PC-9 (cell line): ENCODE data around the gene CCDC85B. TPM values are rescaled to one million over a fixed set of nuclear protein-coding genes. Genes with fewer than 3 reads are reported as not detected.

Source experiments
- BruUV-seq: library from RNA; stranded (reverse); fragments of 400-500 nt; replicated peaks from 2 replicates; lab custom pipeline; 2021; lab: Mats Ljungman, UMichigan
- CTCF ChIA-PET: fragments of 300-600 bp; sonication (Branson Sonifier 250); formaldehyde crosslinking; loops from one replicate; lab custom pipeline; 2022; ENCODE audit warnings: antibody characterized with exemption; lab: Charles Lee
- POLR2A ChIA-PET: fragments of 300-600 bp; sonication (Branson Sonifier 250); formaldehyde crosslinking; loops from one replicate; lab custom pipeline; 2022; ENCODE audit warnings: antibody characterized with exemption; ENCODE audit not compliant: unreplicated experiment; lab: Charles Lee
- DNase-seq, 2 experiments: peaks; one replicate each; pipeline versions ENCODE4 v3.0.0 to v3.0.0-alpha.2; 2015 to 2022; ENCODE audit warnings: mixed read lengths in 1 of 2
- H2AFZ ChIP-seq: fragments of 200-600 bp; sonication (generic); 2 replicates; pipeline ENCODE4 v1.8.1; 2017; ENCODE audit warnings: antibody characterized with exemption
- H3F3A ChIP-seq: fragments of 200-600 bp; sonication (generic); 2 replicates; pipeline ENCODE4 v1.8.1; 2017; ENCODE audit warnings: antibody characterized with exemption, mild to moderate bottlenecking, low read depth; ENCODE audit not compliant: insufficient read depth
- H3K27ac ChIP-seq: fragments of 200-600 bp; sonication (generic); 2 replicates; pipeline ENCODE4 v1.6.1; 2016; ENCODE audit warnings: mixed run types
- H3K27me3 ChIP-seq: fragments of 200-600 bp; sonication (generic); 2 replicates; pipeline ENCODE4 v1.6.1; 2016; ENCODE audit warnings: low read depth, mixed run types; ENCODE audit not compliant: insufficient read depth
- H3K36me3 ChIP-seq: fragments of 200-600 bp; sonication (generic); 2 replicates; pipeline ENCODE4 v1.6.1; 2016; ENCODE audit warnings: low read depth, mixed run types
- H3K4me1 ChIP-seq: fragments of 200-600 bp; sonication (generic); replicated peaks from 2 replicates; pipeline ENCODE4 v1.6.1; 2016; ENCODE audit warnings: mixed run types; ENCODE audit not compliant: insufficient read depth
- H3K4me2 ChIP-seq: fragments of 200-600 bp; sonication (generic); 2 replicates; pipeline ENCODE4 v1.6.1; 2017; ENCODE audit warnings: mixed run types
- H3K4me3 ChIP-seq: fragments of 200-600 bp; sonication (generic); 2 replicates; pipeline ENCODE4 v1.6.1; 2016; ENCODE audit warnings: mixed run types
- H3K79me2 ChIP-seq: fragments of 200-600 bp; sonication (generic); 2 replicates; pipeline ENCODE4 v1.6.1; 2017; ENCODE audit warnings: low read depth, mixed run types
- H3K9me2 ChIP-seq: fragments of 200-600 bp; sonication (generic); 2 replicates; pipeline ENCODE4 v1.8.1; 2017; ENCODE audit warnings: mild to moderate bottlenecking; ENCODE audit not compliant: insufficient read depth
- H3K9me3 ChIP-seq: fragments of 200-600 bp; sonication (generic); 2 replicates; pipeline ENCODE4 v1.8.1; 2016; ENCODE audit warnings: low read depth; ENCODE audit not compliant: insufficient read depth
- H4K20me1 ChIP-seq: fragments of 200-600 bp; sonication (generic); 2 replicates; pipeline ENCODE4 v1.8.1; 2017; ENCODE audit not compliant: insufficient read depth
- EZH2 ChIP-seq: fragments of 200-600 bp; sonication (generic); IDR thresholded peaks from 2 replicates; pipeline ENCODE4 v1.8.0; 2017; ENCODE audit warnings: antibody characterized with exemption, low read depth
- intact Hi-C: fragments of 100-400 bp; cut with micrococcal nuclease; formaldehyde crosslinking; loops from one replicate; pipeline ENCODE4 v1.10.0; 2022; ENCODE audit not compliant: unreplicated experiment
- total RNA-seq: library from RNA; stranded (reverse); gene quantifications from 2 replicates; pipeline ENCODE4 v1.2.3, GENCODE V29; 2021
- TF ChIP-seq, protein P1 (sequence below): fragments of 200-600 bp; sonication (generic); conservative IDR thresholded peaks from 2 replicates; pipeline ENCODE4 v1.6.1; 2017; ENCODE audit warnings: mixed run types, antibody characterized with exemption, mild to moderate bottlenecking, moderate library complexity

CCDC85B gene
- total RNA-seq, 1 experiment from 2014 or later = 45.0 TPM

DNA sequence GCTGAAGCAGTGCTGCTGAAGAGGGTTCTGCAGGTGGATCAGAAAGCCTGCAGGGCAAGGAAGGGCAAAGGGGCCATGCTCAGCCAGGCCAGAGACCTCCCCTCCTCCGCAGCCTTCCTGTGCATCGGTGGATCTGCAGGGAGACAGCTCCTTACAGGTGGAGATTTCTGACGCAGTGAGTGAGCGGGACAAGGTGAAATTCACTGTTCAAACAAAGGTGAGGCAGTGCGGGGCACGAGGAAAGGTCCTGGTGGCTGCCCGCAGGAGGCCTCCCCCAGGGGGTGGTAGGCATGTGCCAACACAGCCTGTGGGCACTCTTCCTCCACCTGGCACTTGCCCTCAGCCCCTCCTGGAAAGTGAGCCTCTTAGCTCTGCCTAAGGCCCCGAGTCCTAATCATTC lies 41.1 kb upstream of the CCDC85B start:
- peaks cover 8% of the 10 kb centered on the region for H3K36me3 ChIP-seq
- intact Hi-C loops = no loop called here
- peaks cover 10% of the 10 kb centered on the region for H3K79me2 ChIP-seq
- no peaks in the 10 kb centered on the region for H3K9me2 ChIP-seq
- POLR2A ChIA-PET = no interaction called here
- H3K9me3 ChIP-seq = no peaks in the 10 kb centered on the region
- no TSS peak for BruUV-seq
- TF ChIP-seq EZH2 = no peak
- TF ChIP-seq, protein P1, sequence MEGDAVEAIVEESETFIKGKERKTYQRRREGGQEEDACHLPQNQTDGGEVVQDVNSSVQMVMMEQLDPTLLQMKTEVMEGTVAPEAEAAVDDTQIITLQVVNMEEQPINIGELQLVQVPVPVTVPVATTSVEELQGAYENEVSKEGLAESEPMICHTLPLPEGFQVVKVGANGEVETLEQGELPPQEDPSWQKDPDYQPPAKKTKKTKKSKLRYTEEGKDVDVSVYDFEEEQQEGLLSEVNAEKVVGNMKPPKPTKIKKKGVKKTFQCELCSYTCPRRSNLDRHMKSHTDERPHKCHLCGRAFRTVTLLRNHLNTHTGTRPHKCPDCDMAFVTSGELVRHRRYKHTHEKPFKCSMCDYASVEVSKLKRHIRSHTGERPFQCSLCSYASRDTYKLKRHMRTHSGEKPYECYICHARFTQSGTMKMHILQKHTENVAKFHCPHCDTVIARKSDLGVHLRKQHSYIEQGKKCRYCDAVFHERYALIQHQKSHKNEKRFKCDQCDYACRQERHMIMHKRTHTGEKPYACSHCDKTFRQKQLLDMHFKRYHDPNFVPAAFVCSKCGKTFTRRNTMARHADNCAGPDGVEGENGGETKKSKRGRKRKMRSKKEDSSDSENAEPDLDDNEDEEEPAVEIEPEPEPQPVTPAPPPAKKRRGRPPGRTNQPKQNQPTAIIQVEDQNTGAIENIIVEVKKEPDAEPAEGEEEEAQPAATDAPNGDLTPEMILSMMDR = no peak
- H3K4me2 ChIP-seq = no peak overlapping the region
- CTCF ChIA-PET = interaction anchor here (1.1 kb wide), 1 partner anchor 25 kb away, joined by 3 read pairs; no protein-coding TSS in a partner anchor
- H3K27me3 ChIP-seq = no peaks in the 10 kb centered on the region
- H3F3A ChIP-seq = peaks cover 43% of the 10 kb centered on the region
- no peak overlapping the region for H3K4me3 ChIP-seq
- H4K20me1 ChIP-seq = peaks cover 15% of the 10 kb centered on the region
- no peaks in the 10 kb centered on the region for H3K4me1 ChIP-seq
- peak; percentile 31 to 34 for DNase-seq
- no peak overlapping the region for H2AFZ ChIP-seq
- no peak overlapping the region for H3K27ac ChIP-seq

DNA sequence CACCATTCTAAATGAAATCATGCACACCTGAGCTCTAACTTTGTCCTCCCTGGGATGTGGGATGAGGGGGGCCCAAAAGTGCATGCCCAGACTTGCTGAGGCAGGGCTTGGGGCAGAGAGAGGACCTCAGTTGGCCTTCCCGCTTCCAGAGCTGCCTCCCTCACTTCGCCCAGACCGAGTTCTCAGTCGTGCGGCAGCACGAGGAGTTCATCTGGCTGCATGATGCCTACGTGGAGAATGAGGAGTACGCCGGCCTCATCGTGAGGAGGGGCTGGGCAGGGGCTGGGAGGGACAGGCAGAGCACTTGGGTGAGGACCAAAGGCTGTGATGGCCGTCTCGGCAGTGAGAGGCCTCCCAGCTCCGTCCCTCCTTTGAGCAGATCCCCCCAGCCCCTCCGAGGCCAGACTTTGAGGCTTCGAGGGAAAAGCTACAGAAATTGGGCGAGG lies 40.7 kb upstream of the CCDC85B start:
- Histone ChIP-seq H3K36me3 (peaks cover 13% of the 10 kb centered on the region), H3K4me2 (no peak overlapping the region), H4K20me1 (peaks cover 20% of the 10 kb centered on the region), H3K9me3 (no peaks in the 10 kb centered on the region), H3K27me3 (no peaks in the 10 kb centered on the region), H3K4me1 (no peaks in the 10 kb centered on the region), H3K4me3 (no peak overlapping the region), H2AFZ (no peak overlapping the region), H3K9me2 (no peaks in the 10 kb centered on the region), H3K27ac (no peak overlapping the region), H3F3A (peaks cover 47% of the 10 kb centered on the region), H3K79me2 (peaks cover 14% of the 10 kb centered on the region)
- intact Hi-C loops = no loop called here
- no peak for TF ChIP-seq EZH2
- TF ChIP-seq, protein P1 = no peak
- DNase-seq = no peak
- POLR2A ChIA-PET = no interaction called here
- CTCF ChIA-PET = no interaction called here
- no TSS peak for BruUV-seq

DNA sequence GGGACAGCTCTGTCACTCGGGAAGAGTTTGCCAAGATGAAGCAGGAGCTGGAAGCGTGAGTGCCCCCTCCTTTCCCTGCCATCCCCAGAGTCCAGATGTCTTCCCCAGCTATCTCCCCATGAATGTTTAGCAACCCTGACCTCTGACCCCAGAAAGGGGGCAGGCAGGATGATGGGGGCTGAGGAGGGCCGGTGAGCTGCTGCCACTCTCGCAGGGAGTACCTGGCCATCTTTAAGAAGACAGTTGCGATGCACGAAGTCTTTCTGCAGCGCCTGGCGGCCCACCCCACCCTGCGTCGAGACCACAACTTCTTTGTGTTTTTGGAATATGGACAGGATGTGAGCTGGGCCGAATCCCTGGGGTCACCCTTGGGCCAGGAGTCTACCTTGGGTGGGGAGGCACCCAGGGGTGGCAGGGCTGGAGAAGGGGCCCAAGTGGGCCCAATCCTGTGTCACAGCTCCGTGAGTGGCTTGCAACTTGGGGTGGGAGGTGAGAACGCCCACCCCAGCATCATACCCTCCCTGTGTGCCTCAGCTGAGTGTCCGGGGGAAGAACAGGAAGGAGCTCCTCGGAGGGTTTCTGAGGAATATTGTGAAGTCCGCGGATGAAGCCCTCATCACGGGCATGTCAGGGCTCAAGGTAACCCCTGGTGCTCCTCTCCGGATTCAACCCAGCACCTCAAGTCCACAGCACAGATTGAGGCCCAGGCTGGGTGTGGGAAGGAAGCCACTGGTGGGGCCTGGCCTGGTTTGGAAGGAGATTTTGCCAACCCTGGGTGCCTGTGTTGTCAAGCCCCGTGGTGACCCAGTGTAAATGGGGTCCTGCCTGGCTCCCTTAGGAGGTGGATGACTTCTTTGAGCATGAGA lies 40.0 kb upstream of the CCDC85B start:
- peaks cover 54% of the 10 kb centered on the region for H3F3A ChIP-seq
- H3K4me1 ChIP-seq = no peaks in the 10 kb centered on the region
- TF ChIP-seq EZH2 = no peak
- TF ChIP-seq, protein P1 = no peak
- peaks cover 21% of the 10 kb centered on the region for H3K79me2 ChIP-seq
- H3K9me2 ChIP-seq = no peaks in the 10 kb centered on the region
- intact Hi-C loops = no loop called here
- peaks cover 17% of the 10 kb centered on the region for H3K36me3 ChIP-seq
- no peak overlapping the region for H3K4me3 ChIP-seq
- peak in 1 of 2 experiments; percentile 35 for DNase-seq
- ChIA-PET CTCF (no interaction called here), POLR2A (interaction anchor here (0.6 kb wide), 1 partner anchor 325 kb away, joined by 14 read pairs; the partner anchor contains the start of gene SCYL1)
- no peaks in the 10 kb centered on the region for H3K9me3 ChIP-seq
- BruUV-seq = no TSS peak
- no peak overlapping the region for H3K4me2 ChIP-seq
- H3K27me3 ChIP-seq = no peaks in the 10 kb centered on the region
- peaks cover 26% of the 10 kb centered on the region for H4K20me1 ChIP-seq
- H2AFZ ChIP-seq = no peak overlapping the region
- H3K27ac ChIP-seq = no peak overlapping the region
